GM21528 (cell line): ENCODE data around the gene KISS1.

Source experiments
- ATAC-seq: cut with Tn5 transposase; IDR thresholded peaks from one replicate; pipeline ENCODE4 v1.9.1; 2021; ENCODE audit warnings: mild to moderate bottlenecking, moderate library complexity; ENCODE audit not compliant: unreplicated experiment, low FRiP score

Gene KISS1

DNA sequence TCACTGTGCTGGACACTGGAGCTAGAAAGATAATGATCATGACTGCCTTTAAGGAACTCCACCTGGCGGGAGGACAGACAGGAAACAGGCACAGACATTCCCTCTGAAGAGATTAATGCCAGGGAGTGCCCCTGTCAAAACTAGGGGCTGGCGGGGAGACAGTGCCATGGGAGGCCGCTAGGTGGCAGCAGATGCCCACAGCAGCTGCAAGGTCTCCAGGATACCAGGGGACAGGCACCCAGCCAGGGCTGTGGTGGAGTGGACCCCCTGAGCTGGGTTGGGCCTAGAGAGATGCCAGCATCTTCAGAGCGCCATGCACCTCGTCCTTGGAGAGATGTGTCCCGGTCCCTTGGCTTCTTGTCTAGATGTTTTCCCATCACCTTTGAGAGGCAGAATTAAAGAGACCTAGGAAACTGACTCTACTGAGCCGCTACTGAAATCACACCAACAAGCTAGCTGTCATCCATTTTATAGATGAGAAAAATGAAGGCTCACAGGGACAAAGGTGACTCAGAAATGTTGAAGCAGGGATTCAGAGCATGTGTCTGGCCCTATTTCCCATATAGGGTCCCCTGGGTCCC, 33.7 kb downstream of the KISS1 start:
- ATAC-seq = peak; percentile 72

DNA sequence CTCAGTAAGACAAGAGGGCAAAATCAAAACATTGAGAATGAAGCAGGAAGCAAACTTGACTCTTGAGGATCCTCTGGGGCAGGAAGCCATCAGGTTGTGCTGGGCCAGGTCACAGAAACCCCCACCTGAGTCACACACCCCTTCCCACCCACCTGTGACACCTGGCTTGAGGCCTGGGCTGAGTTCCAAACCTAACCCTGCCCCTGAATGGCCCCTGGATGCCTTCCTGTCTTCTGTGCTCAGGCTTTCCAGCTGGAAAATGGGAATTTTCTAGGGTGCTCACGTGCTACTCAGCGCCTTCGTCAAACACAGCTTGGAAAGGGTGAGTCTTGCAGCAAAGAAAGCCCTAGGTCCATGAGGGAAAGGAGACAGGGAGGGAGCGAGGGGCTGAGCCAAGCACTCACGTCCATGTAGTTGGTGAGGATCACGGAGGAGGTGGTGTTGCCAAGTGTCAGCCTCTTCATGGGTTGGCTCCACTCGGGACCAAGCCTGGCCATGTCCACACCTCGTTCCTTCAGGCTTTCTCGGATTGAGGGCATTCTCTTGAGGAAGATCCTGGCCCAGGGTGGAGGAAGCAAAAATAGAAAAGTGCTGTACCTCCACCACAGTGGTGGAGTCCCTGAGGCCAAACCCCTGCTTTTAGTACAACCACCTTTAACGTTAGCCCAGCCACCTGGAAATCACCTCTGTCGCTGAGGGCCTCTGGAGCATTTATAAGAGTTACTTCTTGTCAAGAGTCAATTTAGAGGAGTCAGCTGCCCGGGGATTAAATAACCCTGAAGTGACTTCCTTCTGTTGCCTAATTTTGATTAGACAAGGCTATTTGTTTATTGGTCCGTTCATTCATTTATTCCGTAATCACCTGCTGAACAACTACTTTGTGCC, 34.4 kb downstream of the KISS1 start:
- ATAC-seq = no peak

- no peak for ATAC-seq
Measured at GRCh38 chr1:204157962-204158361, 38.3 kb downstream of the KISS1 start.

DNA sequence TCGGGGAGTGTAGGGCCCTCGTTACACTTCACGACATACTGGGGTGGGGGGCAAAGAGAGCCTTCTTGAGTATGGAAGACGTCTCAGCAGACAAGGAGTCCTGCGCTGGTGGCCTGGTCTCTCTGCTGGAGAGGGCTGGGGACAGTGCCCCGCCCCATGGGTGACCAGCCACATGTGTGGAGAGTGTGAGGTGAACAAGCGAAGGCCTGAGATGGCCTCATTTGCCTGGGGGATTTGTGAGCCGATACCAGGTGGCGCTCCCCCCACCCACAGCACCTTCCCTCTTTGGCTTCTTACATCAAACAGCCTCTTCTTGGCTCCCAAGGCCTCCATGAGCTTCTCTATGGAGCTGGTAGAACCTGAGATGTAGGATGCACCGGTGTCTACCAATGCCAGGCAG, 40.4 kb downstream of the KISS1 start:
- ATAC-seq = no peak

DNA sequence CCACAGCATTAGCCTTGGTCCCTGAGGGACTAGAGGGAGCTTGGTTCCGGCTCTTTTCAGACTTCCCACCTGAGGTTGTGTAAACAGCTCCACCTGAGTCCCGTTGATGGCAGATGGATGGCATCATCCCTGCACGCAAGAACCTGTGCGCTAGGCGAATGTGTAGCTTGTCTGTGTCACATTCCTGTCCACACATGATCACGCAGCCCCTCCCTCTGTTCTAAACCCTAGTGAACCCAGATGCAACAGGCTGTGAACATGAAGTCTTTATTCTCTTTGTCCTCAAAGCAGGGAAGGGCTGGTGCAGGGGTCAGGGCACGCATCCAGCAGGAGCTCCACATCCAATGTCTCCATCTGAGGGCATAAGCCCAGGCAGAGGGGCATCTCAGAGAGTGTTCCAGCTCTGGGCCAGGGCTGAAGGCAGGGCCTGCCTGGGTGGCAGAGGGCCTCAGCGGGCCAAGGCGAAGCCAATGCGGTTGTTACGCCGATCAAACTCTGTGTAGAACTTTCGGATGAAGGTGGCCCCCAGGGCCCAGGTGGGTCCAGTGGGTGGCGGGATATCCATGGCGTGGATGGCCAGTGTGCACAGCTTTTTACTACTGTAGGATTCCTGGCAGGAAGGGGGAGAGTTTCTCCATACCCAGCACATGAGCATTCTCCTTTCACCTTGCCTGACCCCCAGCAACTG, 41.6 kb downstream of the KISS1 start:
- no peak for ATAC-seq

GRCh38 chr1:204153667-204154066, 42.6 kb downstream of the KISS1 start:
- ATAC-seq = no peak

GRCh38 chr1:204152310-204153044, 43.8 kb downstream of the KISS1 start:
- no peak for ATAC-seq

GRCh38 chr1:204151552-204152309, 44.6 kb downstream of the KISS1 start, which contains the start of gene ETNK2:
Gene ETNK2, minus strand, starts transcription at chr1:204152044. Its CDS starts 192 bp downstream, at chr1:204151852.
- ATAC-seq = no peak

- no peak for ATAC-seq
Measured at GRCh38 chr1:204150702-204151551, 45.4 kb downstream of the KISS1 start.

GRCh38 chr1:204149635-204150565, 46.4 kb downstream of the KISS1 start:
- no peak for ATAC-seq

DNA sequence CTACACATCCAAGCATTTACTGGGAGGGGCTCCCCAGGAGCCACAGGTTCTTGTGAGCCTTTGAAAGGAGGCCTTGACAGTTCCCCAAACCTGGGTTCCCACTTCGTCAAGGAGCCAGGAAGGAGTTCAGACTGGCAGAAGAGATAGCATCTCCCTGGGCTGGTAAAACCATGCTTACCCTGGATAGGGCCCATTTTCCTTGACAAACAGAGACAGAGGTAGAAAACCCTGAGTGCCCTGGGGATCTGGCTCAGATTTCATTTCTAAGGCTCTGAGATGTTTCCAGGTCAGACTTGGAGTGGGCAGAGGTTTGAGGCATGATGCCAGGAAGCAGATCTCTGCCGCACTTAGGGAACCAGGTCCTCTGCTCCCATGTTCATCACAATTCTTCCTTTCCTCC, 47.2 kb downstream of the KISS1 start:
- ATAC-seq = no peak

GRCh38 chr1:204147406-204148383, 48.6 kb downstream of the KISS1 start:
- no peak for ATAC-seq

GRCh38 chr1:204146965-204147364, 49.3 kb downstream of the KISS1 start:
- ATAC-seq = no peak

DNA sequence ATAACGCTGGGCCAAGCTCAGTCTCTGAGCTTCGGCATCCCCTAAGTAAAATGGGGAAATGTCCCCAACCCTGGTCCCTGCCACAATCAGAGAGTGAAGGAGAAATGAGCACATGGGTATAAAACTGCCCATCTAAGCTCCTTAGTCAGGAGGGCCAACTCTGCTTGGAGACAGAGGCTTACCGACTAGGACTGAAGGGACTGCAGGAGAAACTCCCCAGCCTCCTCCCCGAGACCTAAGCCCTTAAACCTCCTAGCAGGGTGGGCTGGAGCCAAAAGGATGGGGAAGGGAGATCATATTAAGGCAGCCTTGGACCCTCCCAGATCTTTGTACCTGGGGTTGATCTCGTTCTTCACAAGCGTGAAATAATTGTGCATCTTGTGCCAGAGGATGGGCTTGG, 50.0 kb downstream of the KISS1 start:
- ATAC-seq = no peak

GRCh38 chr1:204145033-204145504, 51.2 kb downstream of the KISS1 start:
- no peak for ATAC-seq

- ATAC-seq = no peak
Measured at GRCh38 chr1:204143276-204144041, 52.8 kb downstream of the KISS1 start.
